H1 (cell line): ENCODE measurements around the gene LENG9.
"Not testable (repeated sequence)": the region's sequence is repeated elsewhere in the genome, so short reads cannot be mapped to it uniquely, and the experiment has no call there.

ENCODE experiments used
- POLR2AphosphoS5 ChIP-seq: IDR thresholded peaks from 2 replicates; pipeline ENCODE4 v1.6.1; 2011; ENCODE audit warnings: low read depth, low read length
- RAD21 ChIP-seq, 2 experiments: IDR thresholded peaks in 1 of 2; conservative IDR thresholded peaks in 1 of 2; 2 replicates each; pipeline ENCODE4 v1.6.1; 2011; ENCODE audit warnings: low read depth in 2 of 2, low read length in 2 of 2, improper control_type of control experiment in 1 of 2, inconsistent platforms in 1 of 2, mild to moderate bottlenecking in 1 of 2, moderate library complexity in 1 of 2
- RBBP5 ChIP-seq: IDR thresholded peaks from 2 replicates; pipeline ENCODE4 v1.7.1; 2012; ENCODE audit warnings: low read depth, mild to moderate bottlenecking, inconsistent platforms, low read length, moderate library complexity, borderline replicate concordance
- SIN3A ChIP-seq, 2 experiments: IDR thresholded peaks in 1 of 2; conservative IDR thresholded peaks in 1 of 2; 2 replicates each; pipeline ENCODE4 v1.6.1; 2011 to 2012; ENCODE audit warnings: low read length in 2 of 2, improper control_type of control experiment in 1 of 2, low read depth in 1 of 2, mild to moderate bottlenecking in 1 of 2
- TAF1 ChIP-seq: IDR thresholded peaks from 2 replicates; pipeline ENCODE4 v1.6.1; 2011; ENCODE audit warnings: mild to moderate bottlenecking, low read depth, low read length
- TF ChIP-seq, protein P1 (sequence below), 3 experiments: IDR thresholded peaks; 1 replicate in 2 of 3; 2 replicates in 1 of 3; pipeline versions ENCODE4 v1.5.1 to v1.6.1; 2011; ENCODE audit warnings: low read length in 3 of 3, mild to moderate bottlenecking in 3 of 3, inconsistent platforms in 2 of 3, low read depth in 1 of 3, moderate library complexity in 1 of 3; ENCODE audit not compliant: insufficient read depth in 1 of 3; ENCODE audit errors: control extremely low read depth in 1 of 3

DNA sequence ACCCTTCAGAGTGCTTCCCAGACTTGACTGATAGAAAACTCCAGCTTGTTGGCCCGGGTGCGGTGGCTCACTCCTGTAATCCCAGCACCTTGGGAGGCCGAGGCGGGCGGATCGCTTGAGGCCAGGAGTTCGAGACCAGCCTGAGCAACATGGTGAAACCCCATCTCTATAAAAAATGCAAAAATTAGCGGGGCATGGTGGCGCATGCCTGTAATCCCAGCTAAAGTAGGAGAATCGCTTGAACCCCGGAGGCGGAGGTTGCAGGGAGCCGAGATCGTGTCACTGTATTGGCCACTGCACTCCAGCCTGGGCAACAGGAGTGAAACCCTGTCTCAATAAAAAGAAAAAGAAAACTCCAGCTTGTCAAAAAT is 2.5 kb upstream of the LENG9 start:
- TF ChIP-seq SIN3A (conservative IDR thresholded peaks at IDR 0.05 in 1 of 2, IDR thresholded peaks at IDR 0.05 in 1 of 2; ENCODE audit: low read depth in 1 of 2, low read length in 2 of 2); RBBP5; RAD21 (IDR thresholded peaks at IDR 0.05 in 1 of 2, conservative IDR thresholded peaks at IDR 0.05 in 1 of 2; ENCODE audit: low read depth in 2 of 2, low read length in 2 of 2); TAF1; POLR2AphosphoS5: not testable (repeated sequence)
- TF ChIP-seq, protein P1, sequence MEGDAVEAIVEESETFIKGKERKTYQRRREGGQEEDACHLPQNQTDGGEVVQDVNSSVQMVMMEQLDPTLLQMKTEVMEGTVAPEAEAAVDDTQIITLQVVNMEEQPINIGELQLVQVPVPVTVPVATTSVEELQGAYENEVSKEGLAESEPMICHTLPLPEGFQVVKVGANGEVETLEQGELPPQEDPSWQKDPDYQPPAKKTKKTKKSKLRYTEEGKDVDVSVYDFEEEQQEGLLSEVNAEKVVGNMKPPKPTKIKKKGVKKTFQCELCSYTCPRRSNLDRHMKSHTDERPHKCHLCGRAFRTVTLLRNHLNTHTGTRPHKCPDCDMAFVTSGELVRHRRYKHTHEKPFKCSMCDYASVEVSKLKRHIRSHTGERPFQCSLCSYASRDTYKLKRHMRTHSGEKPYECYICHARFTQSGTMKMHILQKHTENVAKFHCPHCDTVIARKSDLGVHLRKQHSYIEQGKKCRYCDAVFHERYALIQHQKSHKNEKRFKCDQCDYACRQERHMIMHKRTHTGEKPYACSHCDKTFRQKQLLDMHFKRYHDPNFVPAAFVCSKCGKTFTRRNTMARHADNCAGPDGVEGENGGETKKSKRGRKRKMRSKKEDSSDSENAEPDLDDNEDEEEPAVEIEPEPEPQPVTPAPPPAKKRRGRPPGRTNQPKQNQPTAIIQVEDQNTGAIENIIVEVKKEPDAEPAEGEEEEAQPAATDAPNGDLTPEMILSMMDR (IDR thresholded peaks at IDR 0.05; ENCODE audit: control extremely low read depth in 1 of 3, insufficient read depth in 1 of 3, low read depth in 1 of 3, low read length in 3 of 3), result not testable (repeated sequence)
